Measurements from ENCODE around the gene JARID2.
"Not testable (repeated sequence)": the region's sequence is repeated elsewhere in the genome, so short reads cannot be mapped to it uniquely, and the experiment has no call there.

The JARID2 gene

GRCh38 chr6:15290962-15291704 lies 45.3 kb downstream of the JARID2 start:
- no peak for DNase-seq

- no peak for DNase-seq
These were observed 46.9 kb downstream of the JARID2 start for GRCh38 chr6:15292721-15293302.

- no peak for DNase-seq
These were observed 47.8 kb downstream of the JARID2 start for GRCh38 chr6:15293674-15294073.

GRCh38 chr6:15294504-15294903 lies 48.6 kb downstream of the JARID2 start:
- DNase-seq, result no peak

DNA sequence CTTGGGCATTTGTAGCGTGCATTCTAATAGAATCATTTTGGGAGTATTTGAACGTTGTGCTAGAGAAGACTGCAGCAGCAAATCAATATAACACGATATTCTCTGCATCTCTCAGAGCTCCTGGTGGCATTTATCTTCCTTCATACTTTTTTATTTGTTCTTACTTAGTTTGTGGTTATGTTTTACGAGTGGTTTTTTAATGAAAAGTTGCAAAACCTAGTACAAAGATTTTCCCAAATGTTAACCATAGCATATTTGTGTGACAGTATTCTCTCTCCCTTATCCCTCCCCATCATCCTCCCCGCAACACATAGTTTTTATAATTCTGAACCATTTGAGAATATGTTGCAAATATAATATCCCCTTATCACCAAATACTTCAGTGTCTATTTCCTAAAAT lies 50.4 kb downstream of the JARID2 start:
- no peak for DNase-seq

- DNase-seq, result no peak
These were observed 50.9 kb downstream of the JARID2 start for GRCh38 chr6:15296735-15297134.

DNA sequence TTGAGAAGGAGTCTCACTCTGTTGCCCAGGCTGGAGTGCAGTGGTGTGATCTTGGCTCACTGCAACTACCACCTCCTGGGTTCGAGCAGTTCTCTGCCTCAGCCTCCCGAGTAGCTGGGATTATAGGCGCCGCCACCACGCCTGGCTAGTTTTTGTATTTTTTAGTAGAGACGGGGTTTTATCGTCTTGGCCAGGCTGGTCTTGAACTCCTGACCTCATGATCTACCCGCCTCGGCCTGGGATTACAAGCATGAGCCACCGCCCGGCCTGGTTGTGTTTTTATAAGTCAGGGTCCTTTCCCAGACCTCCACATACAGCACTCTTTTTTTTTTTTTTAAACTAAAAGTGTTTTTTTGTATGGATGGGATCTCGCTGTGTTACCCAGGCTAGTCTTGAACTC lies 51.3 kb downstream of the JARID2 start:
- DNase-seq, result not testable (repeated sequence)

GRCh38 chr6:15297895-15298590 lies 52.2 kb downstream of the JARID2 start:
- DNase-seq, result no peak

GRCh38 chr6:15299430-15300131 lies 53.7 kb downstream of the JARID2 start:
- no peak for DNase-seq

GRCh38 chr6:15301179-15302006 lies 55.5 kb downstream of the JARID2 start:
- no peak for DNase-seq

- no peak for DNase-seq
These were observed 57.5 kb downstream of the JARID2 start for GRCh38 chr6:15303162-15303919.

GRCh38 chr6:15303920-15304291 lies 58.0 kb downstream of the JARID2 start:
- no peak for DNase-seq

- no peak for DNase-seq
These were observed 58.6 kb downstream of the JARID2 start for GRCh38 chr6:15304337-15305042.

- DNase-seq, result no peak
These were observed 59.6 kb downstream of the JARID2 start for GRCh38 chr6:15305496-15305895.

DNA sequence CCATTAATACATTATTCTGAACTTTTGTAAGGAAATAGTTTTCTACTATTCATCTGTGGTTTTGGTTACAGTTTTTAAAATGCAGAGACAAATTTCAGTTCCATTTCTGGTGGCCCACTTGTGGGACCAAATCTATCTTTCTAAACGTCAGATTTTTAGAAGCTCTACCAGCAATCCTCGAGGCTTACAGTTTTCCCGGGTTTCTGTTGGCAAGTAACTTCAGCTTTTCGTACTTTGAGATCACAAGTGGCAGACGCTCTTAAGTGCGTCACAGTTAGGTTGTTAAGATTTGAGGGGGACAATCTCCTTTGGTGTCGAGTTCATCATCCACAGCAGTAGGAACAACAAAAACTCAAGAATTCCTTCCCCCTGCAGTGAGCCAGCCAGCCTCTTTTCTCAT lies 60.0 kb downstream of the JARID2 start:
- DNase-seq, result no peak

GRCh38 chr6:15308435-15309213 lies 62.8 kb downstream of the JARID2 start:
- no peak for DNase-seq

DNA sequence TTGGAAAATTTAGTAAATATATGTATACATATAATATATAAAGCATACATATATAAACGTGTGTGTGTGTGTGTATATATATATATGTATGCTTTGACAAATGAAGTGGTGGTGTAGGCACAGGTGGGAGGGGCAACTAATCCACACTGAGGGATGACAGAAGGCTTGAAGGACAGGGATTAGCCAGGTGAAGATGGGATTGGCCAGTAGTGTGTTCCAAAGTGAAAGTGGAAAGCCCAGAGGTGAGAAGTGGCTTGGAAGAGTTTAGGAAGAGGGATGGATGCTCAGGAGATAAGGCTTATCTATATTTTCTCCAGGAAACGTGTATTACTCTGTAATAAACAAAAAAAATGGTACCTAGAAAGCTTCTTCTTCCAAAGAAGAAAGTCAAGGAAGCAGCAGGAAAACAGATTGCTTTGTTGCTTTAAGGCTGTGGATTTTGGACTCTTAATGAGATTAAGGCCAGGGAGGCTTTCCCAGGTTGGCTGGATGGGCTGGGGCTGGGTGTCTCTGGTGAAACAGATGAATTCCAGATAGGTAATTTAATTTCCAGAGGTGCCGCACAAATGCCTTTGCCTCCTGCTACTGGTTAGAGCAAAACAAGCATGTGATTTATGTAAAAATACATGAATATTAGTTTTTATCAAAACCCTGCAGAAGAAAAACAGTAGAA lies 63.9 kb downstream of the JARID2 start:
- DNase-seq, result no peak

GRCh38 chr6:15310680-15311079 lies 64.8 kb downstream of the JARID2 start:
- no peak for DNase-seq

DNA sequence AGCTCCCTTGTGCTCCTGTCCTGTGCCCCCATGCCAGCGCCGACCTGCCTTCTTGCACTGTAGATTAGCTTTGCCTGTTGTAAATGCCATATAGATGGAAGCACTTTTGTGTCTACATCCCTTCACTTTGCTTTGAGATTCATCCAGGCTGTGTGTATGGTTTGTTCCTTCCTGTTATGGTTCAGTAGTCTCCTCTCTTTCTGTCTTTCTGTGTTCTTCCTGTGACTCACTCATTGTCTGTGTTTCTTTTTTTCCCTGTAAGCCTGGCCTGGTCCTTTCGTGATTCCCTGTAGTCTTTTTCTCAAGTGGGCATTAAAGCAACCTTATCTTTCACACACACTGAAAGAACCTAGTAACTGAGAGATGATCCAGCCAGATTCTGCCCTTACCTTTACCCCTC lies 66.6 kb downstream of the JARID2 start:
- no peak for DNase-seq

GRCh38 chr6:15313367-15313766 lies 67.5 kb downstream of the JARID2 start:
- no peak for DNase-seq
